GM12891 (cell line): Measurements from ENCODE around the gene KHDRBS1.

ENCODE experiments used
- POLR2A ChIP-seq: IDR thresholded peaks from 2 replicates; pipeline ENCODE4 v1.6.1; 2011; ENCODE audit warnings: low read depth, low read length, control low read depth
- POLR2AphosphoS5 ChIP-seq: IDR thresholded peaks from 2 replicates; pipeline ENCODE4 v1.6.1; 2011; ENCODE audit warnings: low read depth, low read length, control low read depth
- POU2F2 ChIP-seq: IDR thresholded peaks from 2 replicates; pipeline ENCODE4 v1.6.1; 2011; ENCODE audit warnings: low read depth, mild to moderate bottlenecking, control low read depth, low read length, moderate library complexity

DNA sequence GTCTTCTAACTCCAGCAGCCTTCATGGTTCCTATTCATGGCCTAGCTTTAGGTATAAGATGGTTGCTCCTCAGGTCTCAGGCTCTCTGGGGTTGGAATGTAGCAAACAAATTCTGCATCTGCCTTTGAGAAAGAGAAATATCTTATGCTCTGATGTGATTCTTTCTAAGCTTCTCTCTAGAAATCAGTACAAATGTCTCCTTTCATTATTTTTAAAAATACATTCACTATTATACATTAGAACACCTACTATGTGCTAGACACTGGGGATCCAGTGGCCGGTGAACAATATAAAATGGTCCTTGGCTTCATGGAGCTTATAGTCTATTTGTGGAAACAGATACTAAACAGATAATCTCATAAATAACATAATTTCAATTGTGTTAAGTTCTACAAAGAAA, 42.9 kb downstream of the KHDRBS1 start:
- TF ChIP-seq POLR2A (no peak), POU2F2 (no peak), POLR2AphosphoS5 (no peak)
